ENCODE data around the gene BECN2.

DNA sequence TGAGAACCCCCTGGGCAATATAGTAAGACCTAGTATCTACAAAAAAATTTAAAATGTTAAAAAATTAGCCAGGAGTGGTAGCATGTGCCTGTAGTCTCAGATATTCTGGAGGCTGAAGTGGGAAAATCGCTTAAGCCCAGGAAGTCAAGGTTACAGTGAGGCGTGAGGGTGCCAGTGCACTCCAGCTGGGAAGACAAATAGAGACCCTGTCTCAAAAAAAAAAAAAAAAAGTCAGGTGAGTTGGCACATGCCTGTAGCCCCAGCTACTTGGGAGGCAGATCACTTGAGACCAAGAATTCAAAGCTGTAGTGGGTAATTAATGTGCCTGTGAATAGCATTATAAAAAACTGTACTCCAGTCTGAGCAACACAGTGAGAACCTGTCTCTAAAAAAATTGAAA is 4.6 kb downstream of the BECN2 start:
- TF ChIP-seq POLR2A (IDR thresholded peaks at IDR 0.05): no peak
- TF ChIP-seq, protein P1, sequence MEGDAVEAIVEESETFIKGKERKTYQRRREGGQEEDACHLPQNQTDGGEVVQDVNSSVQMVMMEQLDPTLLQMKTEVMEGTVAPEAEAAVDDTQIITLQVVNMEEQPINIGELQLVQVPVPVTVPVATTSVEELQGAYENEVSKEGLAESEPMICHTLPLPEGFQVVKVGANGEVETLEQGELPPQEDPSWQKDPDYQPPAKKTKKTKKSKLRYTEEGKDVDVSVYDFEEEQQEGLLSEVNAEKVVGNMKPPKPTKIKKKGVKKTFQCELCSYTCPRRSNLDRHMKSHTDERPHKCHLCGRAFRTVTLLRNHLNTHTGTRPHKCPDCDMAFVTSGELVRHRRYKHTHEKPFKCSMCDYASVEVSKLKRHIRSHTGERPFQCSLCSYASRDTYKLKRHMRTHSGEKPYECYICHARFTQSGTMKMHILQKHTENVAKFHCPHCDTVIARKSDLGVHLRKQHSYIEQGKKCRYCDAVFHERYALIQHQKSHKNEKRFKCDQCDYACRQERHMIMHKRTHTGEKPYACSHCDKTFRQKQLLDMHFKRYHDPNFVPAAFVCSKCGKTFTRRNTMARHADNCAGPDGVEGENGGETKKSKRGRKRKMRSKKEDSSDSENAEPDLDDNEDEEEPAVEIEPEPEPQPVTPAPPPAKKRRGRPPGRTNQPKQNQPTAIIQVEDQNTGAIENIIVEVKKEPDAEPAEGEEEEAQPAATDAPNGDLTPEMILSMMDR (IDR thresholded peaks at IDR 0.05): no peak

All from body of pancreas (tissue), 4 donors.